DND-41 (cell line): Measurements from ENCODE around the gene FOXP4.

Experiments used
- ATAC-seq: fragments of 200-7000 bp; cut with Tn5 transposase; 3 replicates; pipeline ENCODE4 v1.9.1; 2021; ENCODE audit warnings: low read depth; ENCODE audit not compliant: insufficient read depth
- DNase-seq: peaks from one replicate; pipeline ENCODE4 v3.0.0-alpha.2; 2020
- H2AFZ ChIP-seq: 2 replicates; pipeline ENCODE4 v1.6.0; 2012; ENCODE audit warnings: low read depth, low read length
- H3K27ac ChIP-seq: 2 replicates; pipeline ENCODE4 v1.5.1; 2012; ENCODE audit warnings: low read length, inconsistent platforms
- H3K27me3 ChIP-seq: fragments of 200-600 bp; sonication (generic); 2 replicates; pipeline ENCODE4 v1.6.0; 2012; ENCODE audit warnings: low read length, mild to moderate bottlenecking, inconsistent platforms; ENCODE audit not compliant: insufficient read depth, poor library complexity
- H3K36me3 ChIP-seq: 2 replicates; pipeline ENCODE4 v1.5.1; 2012; ENCODE audit warnings: low read length, inconsistent platforms; ENCODE audit not compliant: insufficient read depth
- H3K4me1 ChIP-seq: 2 replicates; pipeline ENCODE4 v1.5.1; 2012; ENCODE audit warnings: mild to moderate bottlenecking, low read length; ENCODE audit not compliant: insufficient read depth
- H3K4me2 ChIP-seq: 2 replicates; pipeline ENCODE4 v1.6.0; 2012; ENCODE audit warnings: mild to moderate bottlenecking, moderate library complexity, low read length, inconsistent platforms; ENCODE audit not compliant: insufficient read depth
- H3K4me3 ChIP-seq, 2 experiments: fragments of 200-600 bp in 1 of 2; shearing (Covaris generic) in 1 of 2; 2 replicates each; pipeline ENCODE4 v1.5.1; 2012 to 2016; ENCODE audit warnings: inconsistent platforms in 2 of 2, low read length in 2 of 2, mild to moderate bottlenecking in 2 of 2, low read depth in 1 of 2, moderate library complexity in 1 of 2
- H3K79me2 ChIP-seq: 2 replicates; pipeline ENCODE4 v1.6.0; 2012; ENCODE audit warnings: low read length, inconsistent platforms; ENCODE audit not compliant: insufficient read depth
- H3K9ac ChIP-seq: 2 replicates; pipeline ENCODE4 v1.6.0; 2012; ENCODE audit warnings: low read depth, mild to moderate bottlenecking, inconsistent platforms, low read length, moderate library complexity
- H3K9me3 ChIP-seq: 2 replicates; pipeline ENCODE4 v1.5.1; 2012; ENCODE audit warnings: low read length, moderate library complexity, mild to moderate bottlenecking, inconsistent platforms; ENCODE audit not compliant: insufficient read depth, severe bottlenecking
- H4K20me1 ChIP-seq: 2 replicates; pipeline ENCODE4 v1.6.0; 2012; ENCODE audit warnings: low read length; ENCODE audit not compliant: insufficient read depth
- CTCF ChIP-seq: IDR thresholded peaks from 2 replicates; pipeline ENCODE4 v1.5.1; 2012; ENCODE audit warnings: borderline replicate concordance, low read length, moderate library complexity, mild to moderate bottlenecking; ENCODE audit not compliant: poor library complexity, severe bottlenecking; ENCODE audit errors: extremely low read depth
- EZH2 ChIP-seq: IDR thresholded peaks from 3 replicates; pipeline ENCODE4 v1.6.1; 2012; ENCODE audit warnings: borderline replicate concordance, low read depth, mild to moderate bottlenecking, moderate library complexity, low read length, inconsistent platforms; ENCODE audit not compliant: severe bottlenecking

FOXP4 gene

GRCh38 chr6:41572613-41573012 is 26.4 kb downstream of the FOXP4 start:
- TF ChIP-seq CTCF (no peak), EZH2 (no peak)
- Histone ChIP-seq H3K36me3 (peaks cover 67% of the 10 kb centered on the region), H3K27me3 (no peaks in the 10 kb centered on the region), H3K27ac (no peak overlapping the region), H3K9me3 (no peaks in the 10 kb centered on the region), H3K4me3 (no peak overlapping the region), H3K79me2 (peaks cover 5% of the 10 kb centered on the region; the same call in 1 of the 2 replicates), H3K4me2 (no peak overlapping the region), H3K4me1 (peaks cover under 1% of the 10 kb centered on the region; the same call in 1 of the 2 replicates), H3K9ac (no peak overlapping the region), H4K20me1 (peaks cover 20% of the 10 kb centered on the region), H2AFZ (no peak overlapping the region)
- DNase-seq (no peak), ATAC-seq (no peak)

GRCh38 chr6:41573276-41573675 is 27.1 kb downstream of the FOXP4 start:
- Histone ChIP-seq H3K27ac (no peak overlapping the region), H3K9ac (no peak overlapping the region), H2AFZ (no peak overlapping the region), H3K4me3 (no peak overlapping the region), H3K36me3 (peaks cover 67% of the 10 kb centered on the region), H3K4me1 (peaks cover 5% of the 10 kb centered on the region; the same call in 1 of the 2 replicates), H3K79me2 (peaks cover 5% of the 10 kb centered on the region; the same call in 1 of the 2 replicates), H3K27me3 (no peaks in the 10 kb centered on the region), H3K9me3 (no peaks in the 10 kb centered on the region), H4K20me1 (peaks cover 23% of the 10 kb centered on the region), H3K4me2 (no peak overlapping the region)
- no peak for DNase-seq
- TF ChIP-seq CTCF (no peak), EZH2 (no peak)
- no peak for ATAC-seq

- no peak for DNase-seq
- no peak overlapping the region for H3K4me2 ChIP-seq
- peaks cover 22% of the 10 kb centered on the region for H4K20me1 ChIP-seq
- no peak overlapping the region for H3K9ac ChIP-seq
- H3K27me3 ChIP-seq = no peaks in the 10 kb centered on the region
- H3K27ac ChIP-seq = no peak overlapping the region
- peaks cover 5% of the 10 kb centered on the region; the same call in 1 of the 2 replicates for H3K4me1 ChIP-seq
- no peak overlapping the region for H2AFZ ChIP-seq
- TF ChIP-seq CTCF (no peak), EZH2 (no peak)
- ATAC-seq = no peak
- peaks cover 64% of the 10 kb centered on the region for H3K36me3 ChIP-seq
- peaks cover 5% of the 10 kb centered on the region; the same call in 1 of the 2 replicates for H3K79me2 ChIP-seq
- H3K4me3 ChIP-seq = no peak overlapping the region
- H3K9me3 ChIP-seq = no peaks in the 10 kb centered on the region
Measured at GRCh38 chr6:41573985-41574384, 27.8 kb downstream of the FOXP4 start.

- no peak for ATAC-seq
- Histone ChIP-seq H2AFZ (no peak overlapping the region), H3K4me1 (peaks cover 5% of the 10 kb centered on the region; the same call in 1 of the 2 replicates), H3K27me3 (no peaks in the 10 kb centered on the region), H3K27ac (no peak overlapping the region), H3K4me3 (no peak overlapping the region), H3K9me3 (no peaks in the 10 kb centered on the region), H3K36me3 (peaks cover 63% of the 10 kb centered on the region), H3K9ac (no peak overlapping the region), H3K79me2 (peaks cover 5% of the 10 kb centered on the region; the same call in 1 of the 2 replicates), H3K4me2 (no peak overlapping the region), H4K20me1 (peaks cover 16% of the 10 kb centered on the region)
- no peak for TF ChIP-seq CTCF
- no peak for TF ChIP-seq EZH2
- DNase-seq = no peak
Measured at GRCh38 chr6:41575598-41575997, 29.4 kb downstream of the FOXP4 start.
